Lower leg skin (tissue), 3 donors: ENCODE data around the gene CALHM3.

Experiments used
- CTCF ChIP-seq, 3 donors: fragments of 450-650 bp; IDR thresholded peaks; one replicate each; pipeline ENCODE4 v1.5.1; 2016; ENCODE audit warnings: antibody characterized with exemption in 3 of 3, mild to moderate bottlenecking in 3 of 3, moderate library complexity in 2 of 3
- POLR2A ChIP-seq, 2 donors: fragments of 450-650 bp; IDR thresholded peaks; one replicate each; pipeline ENCODE4 v1.6.1; 2016 to 2017; ENCODE audit warnings: antibody characterized with exemption in 2 of 2, mild to moderate bottlenecking in 1 of 2, moderate library complexity in 1 of 2

GRCh38 chr10:103492655-103493261 lies 13.7 kb upstream of the CALHM3 start:
- TF ChIP-seq CTCF (IDR thresholded peaks at IDR 0.05) (no peak), POLR2A (IDR thresholded peaks at IDR 0.05) (no peak)
